NCI-H510A treated with DMSO at 0.1 percent for 48 hours (cell line): ENCODE data around the gene TRPM1.

ENCODE experiments used
- DNase-seq: peaks from one replicate; lab custom pipeline; 2025; lab: John Stamatoyannopoulos, UW

Gene TRPM1

DNA sequence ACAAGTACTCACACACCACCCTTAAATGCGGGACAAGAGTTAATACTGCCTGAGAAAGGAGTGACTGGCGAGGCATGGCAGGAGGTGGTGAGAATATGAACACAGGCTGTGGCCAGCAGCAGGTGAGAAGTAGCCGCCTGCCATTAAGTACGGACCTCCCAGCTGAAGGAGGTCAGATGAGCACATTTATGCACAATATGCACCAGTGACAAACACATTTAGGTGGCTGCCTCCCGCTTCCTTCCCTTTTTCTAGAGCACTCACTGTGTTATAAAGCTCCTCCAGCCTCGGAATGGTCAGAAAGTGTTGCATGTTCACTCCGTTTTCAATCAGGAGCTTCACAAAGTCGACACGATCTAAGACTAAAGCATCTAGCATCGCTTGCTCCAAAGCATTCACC, 52.4 kb downstream of the TRPM1 start:
- no peak for DNase-seq

DNA sequence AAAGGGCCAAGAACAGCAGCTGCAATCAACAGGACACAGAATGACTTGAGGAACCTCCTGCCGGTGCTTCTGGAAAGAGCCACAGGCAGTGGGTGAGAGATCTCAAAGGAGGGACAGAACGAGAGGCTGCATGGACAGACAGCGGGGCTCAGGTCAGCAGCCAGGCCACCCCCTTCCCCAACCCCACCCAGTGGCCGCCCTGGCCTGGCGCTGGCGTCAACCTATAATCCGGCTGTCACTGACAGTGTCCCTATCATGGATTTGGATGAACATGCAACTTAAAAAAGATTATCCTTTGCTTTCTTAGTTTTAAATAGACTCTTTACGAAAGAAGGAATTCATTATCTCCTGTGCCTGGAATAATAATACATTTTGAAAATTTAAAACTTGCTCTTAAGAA, 54.1 kb downstream of the TRPM1 start:
- no peak for DNase-seq

GRCh38 chr15:31046759-31047359, 54.7 kb downstream of the TRPM1 start:
- DNase-seq: no peak

GRCh38 chr15:31045606-31046005, 55.9 kb downstream of the TRPM1 start:
- no peak for DNase-seq

DNA sequence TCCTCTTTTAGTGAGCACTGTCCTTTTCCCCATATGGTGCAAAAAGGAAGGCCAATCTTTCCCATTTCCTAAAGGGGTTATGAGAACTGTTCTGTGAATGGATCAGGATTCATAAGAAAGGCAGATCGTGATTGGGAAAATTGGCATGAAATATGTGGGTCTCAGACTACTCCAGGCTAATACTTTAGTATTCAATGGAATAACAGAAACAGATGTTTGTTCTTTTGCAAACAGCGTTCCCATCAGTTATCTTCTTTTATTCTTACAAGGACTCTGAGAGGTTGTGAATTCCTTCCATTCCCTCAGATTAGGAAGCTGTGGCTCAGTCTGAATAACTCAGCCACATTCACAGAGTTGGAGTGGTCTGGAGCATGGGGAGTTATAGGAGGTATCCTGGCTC, 58.8 kb downstream of the TRPM1 start:
- DNase-seq: no peak

GRCh38 chr15:31041610-31042009, 59.9 kb downstream of the TRPM1 start:
- DNase-seq: no peak

GRCh38 chr15:31040611-31041010, 60.9 kb downstream of the TRPM1 start:
- no peak for DNase-seq

DNA sequence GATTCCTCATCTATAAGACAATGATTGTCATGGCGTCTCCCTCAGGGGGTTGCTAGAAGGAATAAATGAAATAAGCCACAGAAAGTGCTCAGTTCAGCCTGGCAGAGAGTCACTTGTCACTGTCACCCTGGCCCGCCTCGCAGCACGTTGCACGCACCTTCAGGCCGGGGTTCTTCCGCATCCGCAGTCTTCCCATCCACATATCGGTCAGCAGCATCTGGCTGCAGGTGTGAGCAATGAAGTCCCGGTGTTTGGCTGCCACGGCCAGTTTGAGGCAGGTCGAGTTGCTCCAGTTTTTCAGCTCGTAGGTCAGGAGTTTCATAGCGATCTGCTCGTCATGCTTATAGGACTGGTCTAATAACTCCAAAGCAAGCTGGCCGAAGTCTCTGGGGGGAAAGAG, 61.6 kb downstream of the TRPM1 start:
- DNase-seq: no peak

GRCh38 chr15:31037731-31038477, 63.6 kb downstream of the TRPM1 start:
- no peak for DNase-seq

- no peak for DNase-seq
Measured at GRCh38 chr15:31036783-31037182, 64.7 kb downstream of the TRPM1 start.

DNA sequence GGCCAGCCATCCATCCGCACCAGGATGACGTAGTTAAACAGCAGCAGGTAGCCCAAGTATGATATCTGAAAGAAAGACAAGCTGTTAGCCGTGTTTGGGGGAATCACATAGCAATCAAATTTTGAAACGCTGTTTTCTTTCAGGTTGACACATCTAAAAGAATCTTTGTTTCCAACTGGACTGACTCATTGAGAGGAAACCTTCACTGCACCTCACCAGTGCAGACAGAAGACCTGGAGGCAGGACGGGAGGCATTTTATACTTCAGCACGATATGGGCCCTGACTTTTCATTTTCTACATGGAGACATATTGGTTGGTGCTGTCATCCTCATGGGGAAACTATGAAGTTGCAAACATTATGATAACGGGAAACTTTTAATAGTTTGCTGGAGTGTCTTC, 65.9 kb downstream of the TRPM1 start:
- DNase-seq: no peak

DNA sequence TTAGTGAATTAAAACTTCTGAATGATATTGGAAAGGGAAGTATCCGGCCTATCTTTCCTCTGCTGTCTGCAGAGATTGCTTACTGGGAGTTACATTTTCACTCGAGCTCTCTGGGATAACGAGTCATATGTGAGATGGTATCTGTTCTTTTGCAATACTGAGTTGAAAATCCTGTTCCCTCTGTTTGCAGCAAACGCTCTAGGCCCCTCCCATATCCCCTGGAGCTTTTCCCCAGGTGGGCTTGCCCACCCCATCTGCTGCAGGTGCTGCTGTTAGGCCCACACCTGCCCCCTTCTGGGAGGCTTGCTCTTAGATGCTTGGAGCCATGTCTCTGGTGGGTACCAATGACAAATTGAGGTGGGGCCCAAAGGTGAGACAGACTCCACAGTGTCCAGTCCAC, 67.4 kb downstream of the TRPM1 start:
- no peak for DNase-seq

DNA sequence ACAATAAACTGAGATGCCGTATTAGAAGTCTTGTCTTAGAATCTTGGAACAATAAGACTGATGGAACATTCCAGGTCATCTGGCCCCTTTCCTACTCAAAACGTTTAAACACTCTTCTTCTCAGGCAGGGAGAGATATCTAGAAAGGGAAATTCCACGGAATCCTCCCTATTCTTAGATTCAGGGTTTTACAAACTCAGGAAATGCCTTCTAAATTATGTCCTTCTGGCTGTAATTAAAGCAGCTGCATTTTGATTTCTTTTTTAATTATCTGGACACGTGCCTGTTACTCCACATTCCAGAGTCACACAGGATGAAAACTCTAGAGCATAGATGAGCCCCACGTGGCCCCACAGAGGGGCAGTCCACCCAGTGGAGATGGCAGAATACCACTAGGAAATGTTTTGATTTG, 68.6 kb downstream of the TRPM1 start:
- no peak for DNase-seq

GRCh38 chr15:31031471-31032067, 70.0 kb downstream of the TRPM1 start:
- no peak for DNase-seq

DNA sequence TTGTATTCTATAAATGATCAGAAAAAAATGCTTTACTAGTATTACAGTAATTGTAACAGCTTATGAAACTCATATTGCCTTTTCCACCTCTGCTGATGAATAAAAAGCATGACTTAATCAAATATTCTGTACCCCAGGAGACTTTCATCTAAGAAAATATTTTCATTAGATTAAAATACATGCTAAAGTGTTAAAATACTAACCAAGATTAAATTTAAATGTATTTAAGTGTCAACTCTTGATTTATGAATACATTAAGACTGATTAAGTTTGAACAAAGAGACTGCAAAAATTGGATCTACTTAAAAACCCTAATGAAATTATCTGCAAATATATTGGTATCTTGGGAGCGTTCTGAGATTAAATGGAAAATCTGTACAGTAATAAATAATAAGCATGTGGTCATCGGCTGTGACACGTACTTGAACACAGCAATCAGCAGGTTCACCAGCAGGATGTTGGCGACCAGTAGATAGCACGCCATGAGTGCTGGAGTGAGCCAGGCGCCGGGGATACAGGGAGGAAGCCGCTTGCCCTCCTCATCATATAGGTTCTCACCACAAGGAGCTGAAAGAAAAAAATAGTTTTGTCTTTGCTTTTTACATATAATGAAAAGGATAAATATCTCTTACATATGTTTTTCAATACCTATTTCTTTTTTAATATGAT, 73.5 kb downstream of the TRPM1 start:
- DNase-seq: no peak

- DNase-seq: no peak
Measured at GRCh38 chr15:31025996-31026395, 75.5 kb downstream of the TRPM1 start.

GRCh38 chr15:31024979-31025378, 76.5 kb downstream of the TRPM1 start:
- DNase-seq: no peak

- DNase-seq: no peak
Measured at GRCh38 chr15:31024330-31024729, 77.2 kb downstream of the TRPM1 start.

DNA sequence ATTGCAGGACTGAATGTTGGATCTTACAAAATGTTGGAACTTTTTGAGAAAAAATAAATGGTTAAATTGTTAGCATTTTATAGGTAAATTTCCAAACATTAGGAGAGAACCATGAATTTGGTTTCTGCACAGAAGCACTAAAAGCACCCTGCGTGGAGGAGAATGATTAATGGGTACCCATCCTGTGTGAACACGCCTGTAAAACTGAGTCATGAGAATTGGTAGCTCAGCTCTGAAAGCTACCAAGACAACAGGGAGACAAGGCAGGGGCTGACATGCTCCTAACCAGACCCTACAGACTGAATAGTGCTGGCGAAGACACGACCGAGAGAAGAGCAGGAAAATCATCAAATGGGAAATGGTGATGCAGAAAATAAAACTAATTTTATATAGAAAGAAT, 77.7 kb downstream of the TRPM1 start:
- DNase-seq: no peak

- DNase-seq: no peak
Measured at GRCh38 chr15:31021067-31021665, 80.4 kb downstream of the TRPM1 start.

DNA sequence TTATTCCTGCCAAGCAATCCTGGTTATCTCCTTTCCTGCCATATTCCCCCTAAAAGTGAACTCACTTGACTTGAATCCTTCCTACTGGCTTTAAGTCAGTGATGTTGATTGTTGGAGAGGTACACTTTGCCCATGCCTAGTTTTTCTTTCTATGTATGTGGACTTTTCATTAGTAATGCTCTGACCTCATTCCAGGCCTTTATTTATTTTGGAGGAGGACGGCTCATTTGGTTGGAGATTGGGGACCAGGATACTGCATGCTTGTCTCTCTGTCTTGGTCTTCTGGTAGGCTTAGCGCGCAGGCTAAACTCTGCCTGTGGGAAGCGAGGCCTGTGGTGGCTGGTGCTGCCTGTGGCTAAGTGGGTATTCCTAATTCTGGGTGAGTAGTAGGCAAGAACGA, 81.0 kb downstream of the TRPM1 start:
- DNase-seq: no peak

- DNase-seq: no peak
Measured at GRCh38 chr15:31019986-31020385, 81.5 kb downstream of the TRPM1 start.

DNA sequence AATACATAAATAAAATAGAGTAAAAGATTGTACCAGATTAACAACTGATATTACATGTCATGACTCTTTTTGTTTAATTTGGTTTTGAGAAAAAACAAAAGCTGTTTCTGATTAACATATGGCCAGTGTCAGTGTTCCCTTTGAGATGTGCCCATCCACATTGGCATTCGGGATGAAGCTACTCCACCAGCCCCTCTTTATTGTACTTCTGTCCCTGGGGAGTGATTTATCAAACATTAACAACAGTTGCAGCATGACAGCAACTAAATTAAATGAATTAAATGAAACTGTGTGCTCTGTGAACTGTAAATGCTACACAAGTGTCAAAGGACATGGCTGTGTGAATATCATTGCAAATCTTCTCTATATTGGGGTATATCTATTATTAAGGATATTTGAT, 84.2 kb downstream of the TRPM1 start:
- no peak for DNase-seq
